Small intestine (tissue), 16 donors: ENCODE results near the gene KCTD4. TPM values are rescaled to one million over a fixed set of nuclear protein-coding genes. Genes with fewer than 3 reads are reported as not detected.
"Not testable (repeated sequence)": the region's sequence is repeated elsewhere in the genome, so short reads cannot be mapped to it uniquely, and the experiment has no call there.

Experiments used
- DNase-seq, 2 donors: peaks; one replicate each; pipeline versions ENCODE4 v3.0.0 to v3.0.0-alpha.2; 2013
- FAIRE-seq: peaks from 2 replicates; lab custom pipeline; 2012; peaks lifted over from hg19 to GRCh38; lab: Jason Lieb, UNC
- H3K27ac ChIP-seq, 3 donors: one replicate each; pipeline ENCODE4 v1.5.1; 2013; ENCODE audit warnings: low read length in 2 of 3, mild to moderate bottlenecking in 2 of 3, control low read depth in 1 of 3, inconsistent platforms in 1 of 3, low read depth in 1 of 3, moderate library complexity in 1 of 3
- H3K27me3 ChIP-seq, 3 donors: one replicate each; pipeline ENCODE4 v1.6.1; 2013; ENCODE audit warnings: low read length in 3 of 3, inconsistent platforms in 1 of 3; ENCODE audit not compliant: control insufficient read depth in 3 of 3, insufficient read depth in 3 of 3
- H3K36me3 ChIP-seq, 3 donors: one replicate each; pipeline ENCODE4 v1.6.1; 2013; ENCODE audit warnings: low read length in 3 of 3, inconsistent platforms in 1 of 3, low read depth in 1 of 3, mild to moderate bottlenecking in 1 of 3, moderate library complexity in 1 of 3; ENCODE audit not compliant: control insufficient read depth in 3 of 3, insufficient read depth in 2 of 3
- H3K4me1 ChIP-seq, 3 donors: one replicate each; pipeline ENCODE4 v1.6.1; 2013; ENCODE audit warnings: low read length in 2 of 3, inconsistent platforms in 1 of 3, low read depth in 1 of 3, mild to moderate bottlenecking in 1 of 3, moderate library complexity in 1 of 3; ENCODE audit not compliant: control insufficient read depth in 3 of 3, insufficient read depth in 2 of 3
- H3K4me3 ChIP-seq, 3 donors: one replicate each; pipeline ENCODE4 v1.5.1; 2013; ENCODE audit warnings: low read length in 3 of 3, control low read depth in 1 of 3, inconsistent platforms in 1 of 3, low read depth in 1 of 3, mild to moderate bottlenecking in 1 of 3, moderate library complexity in 1 of 3
- H3K9me3 ChIP-seq, 2 donors: one replicate each; pipeline ENCODE4 v1.6.1; 2013; ENCODE audit warnings: low read depth in 1 of 2, low read length in 1 of 2; ENCODE audit not compliant: control insufficient read depth in 2 of 2, insufficient read depth in 1 of 2
- WGBS, 3 donors: extraction: QIAGEN DNeasy Blood & Tissue Kit; methylation state at CpG; one replicate each; pipeline ENCODE4 v1.1.7; 2013; 5-methylcytosine and 5-hydroxymethylcytosine counted together
- long read RNA-seq, 10 donors: transcript quantifications; one replicate each; lab custom pipeline, GENCODE V29; 2026
- polyA plus RNA-seq, 4 donors: library from polyadenylated mRNA; stranded (reverse) in 3 of 4; unstranded in 1 of 4; fragments of 200-250 nt in 3 of 4; fragments of 120-200 nt in 1 of 4; gene quantifications; one replicate each; pipeline versions ENCODE4 v1.2.1 to v1.2.3, GENCODE V29; 2013
- donor health status: healthy with polysubstance abuse.
- donor health status: control.
- donor health status: control.
- donor health status: Bipolar disorder and iron deficiency.
- donor health status: healthy.

KCTD4 gene
- polyA plus RNA-seq: under 1 TPM in 2 of 4 donors, not detected in 2; 0.03 to 0.07 TPM
- long read RNA-seq, donor 1: 0 reads
- long read RNA-seq, donor 2: 0 reads
- long read RNA-seq, donor 3, partial matches to known transcripts: 51 of 78 reads
- long read RNA-seq, donor 3, other reads (novel, unspliced or antisense): 27 of 78 reads
- long read RNA-seq, donor 4: 0 reads
- long read RNA-seq, donor 5: 0 reads
- long read RNA-seq, donor 6, partial matches to known transcripts: 24 of 49 reads
- long read RNA-seq, donor 6, other reads (novel, unspliced or antisense): 25 of 49 reads
- long read RNA-seq, donor 7: 0 reads
- long read RNA-seq, donor 8: 0 reads
- long read RNA-seq, donor 9: 0 reads
- long read RNA-seq, donor 10: 0 reads

GRCh38 chr13:45200701-45201232 is at the start of gene KCTD4:
KCTD4 (minus strand) TSS chr13:45201045; CDS start chr13:45194567, 6,478 bp downstream.
- WGBS, 3 donors: 93 to 98% (median 95%) methylated on average over 2 of the region's 2 CpGs
- Histone ChIP-seq H3K27me3 (no peaks in the 10 kb centered on the region), H3K9me3 (no peaks in the 10 kb centered on the region), H3K27ac (no peak within 1 kb of the TSS), H3K36me3 (peaks cover 0 to 6% (median 2%) of the 10 kb centered on the region in 3 donors), H3K4me1 (no peaks in the 10 kb centered on the region), H3K4me3 (no peak within 1 kb of the TSS)
- FAIRE-seq (no peak), DNase-seq (no peak)

GRCh38 chr13:45249662-45250061 is 48.8 kb upstream of the KCTD4 start:
- FAIRE-seq: no peak
- H3K36me3 ChIP-seq: peaks cover 0 to 2% (median 0%) of the 10 kb centered on the region in 3 donors
- H3K4me1 ChIP-seq: peaks cover 0 to 5% (median 0%) of the 10 kb centered on the region in 3 donors
- H3K9me3 ChIP-seq: no peaks in the 10 kb centered on the region
- no peak overlapping the region for H3K4me3 ChIP-seq
- no peak for DNase-seq
- no peak overlapping the region for H3K27ac ChIP-seq
- WGBS, 3 donors: 84 to 90% (median 86%) methylated on average over 3 of the region's 3 CpGs
- H3K27me3 ChIP-seq: no peaks in the 10 kb centered on the region

GRCh38 chr13:45244736-45245135 is 43.9 kb upstream of the KCTD4 start:
- not testable (repeated sequence) for H3K9me3 ChIP-seq, H3K4me1 ChIP-seq, H3K36me3 ChIP-seq, H3K27me3 ChIP-seq, H3K4me3 ChIP-seq, H3K27ac ChIP-seq, FAIRE-seq, DNase-seq
- WGBS, 3 donors: 95 to 99% (median 97%) methylated on average over 7 of the region's 7 CpGs

GRCh38 chr13:45243077-45243476 is 42.2 kb upstream of the KCTD4 start:
- DNase-seq (peak; percentile 51 to 81), FAIRE-seq (no peak)
- WGBS, 3 donors: 25 to 69% (median 42%) methylated on average over 8 of the region's 8 CpGs
- no peaks in the 10 kb centered on the region for H3K9me3 ChIP-seq
- peaks cover 0 to 2% (median 0%) of the 10 kb centered on the region in 3 donors for H3K36me3 ChIP-seq
- no peaks in the 10 kb centered on the region for H3K4me1 ChIP-seq
- H3K27me3 ChIP-seq: no peaks in the 10 kb centered on the region
- no peak overlapping the region for H3K4me3 ChIP-seq
- H3K27ac ChIP-seq: peak overlapping the region in 1 of 3 donors; percentile 41

GRCh38 chr13:45242524-45242923 is 41.7 kb upstream of the KCTD4 start:
- Histone ChIP-seq H3K27me3 (no peaks in the 10 kb centered on the region), H3K4me3 (no peak overlapping the region), H3K4me1 (no peaks in the 10 kb centered on the region), H3K27ac (peak overlapping the region in 1 of 3 donors; percentile 4), H3K9me3 (no peaks in the 10 kb centered on the region), H3K36me3 (peaks cover 0 to 2% (median 0%) of the 10 kb centered on the region in 3 donors)
- 53 to 84% (median 68%) methylated on average over 1 of the region's 1 CpG for WGBS, 3 donors
- DNase-seq: no peak
- FAIRE-seq: no peak

- no peaks in the 10 kb centered on the region for H3K9me3 ChIP-seq
- H3K27me3 ChIP-seq: no peaks in the 10 kb centered on the region
- 11 to 27% (median 17%) methylated on average over 3 of the region's 3 CpGs for WGBS, 3 donors
- H3K27ac ChIP-seq: peak overlapping the region in 1 of 3 donors; percentile 4
- H3K4me3 ChIP-seq: no peak overlapping the region
- FAIRE-seq: no peak
- H3K36me3 ChIP-seq: peaks cover 0 to 2% (median 0%) of the 10 kb centered on the region in 3 donors
- DNase-seq: peak; percentile 39 to 64
- H3K4me1 ChIP-seq: no peaks in the 10 kb centered on the region
Measured at GRCh38 chr13:45242070-45242469, 41.2 kb upstream of the KCTD4 start.

GRCh38 chr13:45240143-45240542 is 39.3 kb upstream of the KCTD4 start:
- Histone ChIP-seq H3K4me3 (no peak overlapping the region), H3K36me3 (peaks cover 0 to 2% (median 0%) of the 10 kb centered on the region in 3 donors), H3K27me3 (no peaks in the 10 kb centered on the region), H3K4me1 (peaks cover 0 to 3% (median 0%) of the 10 kb centered on the region in 3 donors), H3K9me3 (no peaks in the 10 kb centered on the region), H3K27ac (no peak overlapping the region)
- DNase-seq (no peak), FAIRE-seq (no peak)

GRCh38 chr13:45238945-45239795 is 38.3 kb upstream of the KCTD4 start:
- Histone ChIP-seq H3K9me3 (no peaks in the 10 kb centered on the region), H3K4me1 (peaks cover 0 to 3% (median 0%) of the 10 kb centered on the region in 3 donors), H3K4me3 (no peak overlapping the region), H3K27me3 (no peaks in the 10 kb centered on the region), H3K27ac (no peak overlapping the region), H3K36me3 (peaks cover 0 to 2% (median 0%) of the 10 kb centered on the region in 3 donors)
- WGBS, 3 donors: 94 to 97% (median 95%) methylated on average over 4 of the region's 4 CpGs
- no peak for DNase-seq
- FAIRE-seq: no peak
